ENCODE data around the gene FKBP8. TPM values are rescaled to one million over a fixed set of nuclear protein-coding genes. Genes with fewer than 3 reads are reported as not detected.

The FKBP8 gene
- total RNA-seq, 1 donor from 2014 or later: 250 TPM

- no peak overlapping the region for H3K4me3 Mint-ChIP-seq
- no peaks in the 10 kb centered on the region for H3K9me3 Mint-ChIP-seq
- peaks cover 22% of the 10 kb centered on the region for H3K4me1 Mint-ChIP-seq
- no peaks in the 10 kb centered on the region for H3K36me3 Mint-ChIP-seq
- H3K27me3 Mint-ChIP-seq (ENCODE audit: low read depth): no peaks in the 10 kb centered on the region
- no peak for DNase-seq (ENCODE audit: low spot score in 2 of 2, unreplicated experiment in 2 of 2)
- TF ChIP-seq CTCF (IDR thresholded peaks at IDR 0.05; ENCODE audit: unreplicated experiment): no peak
- H3K27ac Mint-ChIP-seq: no peak overlapping the region
Measured at GRCh38 chr19:18486746-18487145, 56.6 kb downstream of the FKBP8 start.

GRCh38 chr19:18484992-18485391 lies 58.4 kb downstream of the FKBP8 start:
- no peaks in the 10 kb centered on the region for H3K9me3 Mint-ChIP-seq
- H3K4me3 Mint-ChIP-seq: no peak overlapping the region
- no peaks in the 10 kb centered on the region for H3K27me3 Mint-ChIP-seq (ENCODE audit: low read depth)
- no peak for DNase-seq (ENCODE audit: low spot score in 2 of 2, unreplicated experiment in 2 of 2)
- no peak overlapping the region for H3K27ac Mint-ChIP-seq
- H3K36me3 Mint-ChIP-seq: no peaks in the 10 kb centered on the region
- TF ChIP-seq CTCF (IDR thresholded peaks at IDR 0.05; ENCODE audit: unreplicated experiment): no peak
- peaks cover 29% of the 10 kb centered on the region for H3K4me1 Mint-ChIP-seq

- no peak overlapping the region for H3K27ac Mint-ChIP-seq
- H3K27me3 Mint-ChIP-seq (ENCODE audit: low read depth): no peaks in the 10 kb centered on the region
- no peak for DNase-seq (ENCODE audit: low spot score in 2 of 2, unreplicated experiment in 2 of 2)
- H3K4me3 Mint-ChIP-seq: no peak overlapping the region
- H3K36me3 Mint-ChIP-seq: no peaks in the 10 kb centered on the region
- H3K9me3 Mint-ChIP-seq: no peaks in the 10 kb centered on the region
- TF ChIP-seq CTCF (IDR thresholded peaks at IDR 0.05; ENCODE audit: unreplicated experiment): no peak
- peaks cover 36% of the 10 kb centered on the region for H3K4me1 Mint-ChIP-seq
Measured at GRCh38 chr19:18483119-18483890, 60.1 kb downstream of the FKBP8 start.

Other genes with a start within 250 kb of the FKBP8 start
- 112 to 119 TPM (median 114 TPM) in 3 replicates for gene LSM4, start 220.5 kb downstream of the FKBP8 start, total RNA-seq
- 22.6 to 24.3 TPM (median 23.2 TPM) in 3 replicates for gene PGPEP1, start 203.0 kb downstream of the FKBP8 start, total RNA-seq
- gene GDF15, start 157.4 kb downstream of the FKBP8 start, total RNA-seq: 3.2 to 4.7 TPM (median 3.9 TPM) in 3 replicates
- 0.18 to 0.29 TPM in 2 of 3 replicates, not detected in the other for gene LRRC25, start 146.0 kb downstream of the FKBP8 start, total RNA-seq
- gene SSBP4, start 124.2 kb downstream of the FKBP8 start, total RNA-seq: 120 to 123 TPM (median 121 TPM) in 3 replicates
- gene ISYNA1, start 105.4 kb downstream of the FKBP8 start, total RNA-seq: 795 to 833 TPM (median 826 TPM) in 3 replicates
- 16.4 to 19.2 TPM (median 18.7 TPM) in 3 replicates for gene ELL, start 21.5 kb downstream of the FKBP8 start, total RNA-seq
- gene KXD1, start 14.3 kb upstream of the FKBP8 start, total RNA-seq: 79.7 to 82.2 TPM (median 80.3 TPM) in 3 replicates
- 846 to 875 TPM (median 857 TPM) in 3 replicates for gene UBA52, start 28.3 kb upstream of the FKBP8 start, total RNA-seq
- gene REX1BD, start 45.2 kb upstream of the FKBP8 start, total RNA-seq: 56.5 to 58.8 TPM (median 58.3 TPM) in 3 replicates
- 0.89 to 2.0 TPM (median 1.0 TPM) in 3 replicates for gene CRLF1, start 63.2 kb upstream of the FKBP8 start, total RNA-seq
- 4.9 to 6.4 TPM (median 4.9 TPM) in 3 replicates for gene TMEM59L, start 69.3 kb upstream of the FKBP8 start, total RNA-seq
- gene KLHL26, start 93.5 kb upstream of the FKBP8 start, total RNA-seq: 12.0 to 13.2 TPM (median 12.6 TPM) in 3 replicates
- 29.5 to 31.9 TPM (median 29.5 TPM) in 3 replicates for gene CRTC1, start 140.1 kb upstream of the FKBP8 start, total RNA-seq
- gene COMP, start 247.7 kb upstream of the FKBP8 start, total RNA-seq: 0.16 to 0.31 TPM (median 0.18 TPM) in 3 replicates

All from mesothelial cell of epicardium (in vitro differentiated cells).